ENCODE data around the gene MGAT4A.

DNA sequence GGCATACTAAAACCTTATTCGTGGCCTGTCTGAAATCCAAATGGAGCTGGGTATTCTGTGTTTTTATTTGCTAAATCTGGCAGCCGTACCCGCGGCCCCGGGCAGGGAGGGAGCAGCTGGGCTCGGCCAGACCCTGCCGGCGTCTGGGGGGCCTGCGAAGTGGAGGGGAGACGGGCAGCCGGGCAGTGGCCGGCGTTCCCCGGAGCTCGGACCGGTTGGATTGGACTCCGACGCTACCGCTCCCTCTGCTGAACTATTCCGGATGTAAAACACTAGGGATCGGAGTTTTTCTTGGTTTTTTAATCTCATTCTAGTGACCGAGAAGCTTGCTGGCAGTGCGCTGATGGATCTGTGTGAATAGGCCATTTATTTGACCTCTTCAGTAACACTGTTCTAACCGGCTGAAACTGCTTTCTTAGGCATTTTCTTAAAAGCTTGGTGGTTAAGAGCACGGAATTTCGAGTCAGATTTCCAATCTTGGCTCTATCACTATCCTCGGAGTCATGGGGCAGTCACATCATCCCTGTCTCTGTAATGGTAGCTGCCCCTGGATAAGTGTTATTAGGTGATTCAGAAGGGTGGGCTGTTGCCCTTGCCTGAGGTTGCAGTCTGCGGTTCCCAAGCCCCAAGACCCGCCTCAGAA is 121.8 kb downstream of the MGAT4A start:
- TF ChIP-seq, protein P1, sequence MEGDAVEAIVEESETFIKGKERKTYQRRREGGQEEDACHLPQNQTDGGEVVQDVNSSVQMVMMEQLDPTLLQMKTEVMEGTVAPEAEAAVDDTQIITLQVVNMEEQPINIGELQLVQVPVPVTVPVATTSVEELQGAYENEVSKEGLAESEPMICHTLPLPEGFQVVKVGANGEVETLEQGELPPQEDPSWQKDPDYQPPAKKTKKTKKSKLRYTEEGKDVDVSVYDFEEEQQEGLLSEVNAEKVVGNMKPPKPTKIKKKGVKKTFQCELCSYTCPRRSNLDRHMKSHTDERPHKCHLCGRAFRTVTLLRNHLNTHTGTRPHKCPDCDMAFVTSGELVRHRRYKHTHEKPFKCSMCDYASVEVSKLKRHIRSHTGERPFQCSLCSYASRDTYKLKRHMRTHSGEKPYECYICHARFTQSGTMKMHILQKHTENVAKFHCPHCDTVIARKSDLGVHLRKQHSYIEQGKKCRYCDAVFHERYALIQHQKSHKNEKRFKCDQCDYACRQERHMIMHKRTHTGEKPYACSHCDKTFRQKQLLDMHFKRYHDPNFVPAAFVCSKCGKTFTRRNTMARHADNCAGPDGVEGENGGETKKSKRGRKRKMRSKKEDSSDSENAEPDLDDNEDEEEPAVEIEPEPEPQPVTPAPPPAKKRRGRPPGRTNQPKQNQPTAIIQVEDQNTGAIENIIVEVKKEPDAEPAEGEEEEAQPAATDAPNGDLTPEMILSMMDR (conservative IDR thresholded peaks at IDR 0.05; ENCODE audit: low read depth in 2 of 2): no peak
- TF ChIP-seq EZH2 (IDR thresholded peaks at IDR 0.05; ENCODE audit: low read depth, unreplicated experiment): no peak
- no peak for TF ChIP-seq POLR2AphosphoS5 (IDR thresholded peaks at IDR 0.05; ENCODE audit: low read depth)
- TF ChIP-seq, protein P2, sequence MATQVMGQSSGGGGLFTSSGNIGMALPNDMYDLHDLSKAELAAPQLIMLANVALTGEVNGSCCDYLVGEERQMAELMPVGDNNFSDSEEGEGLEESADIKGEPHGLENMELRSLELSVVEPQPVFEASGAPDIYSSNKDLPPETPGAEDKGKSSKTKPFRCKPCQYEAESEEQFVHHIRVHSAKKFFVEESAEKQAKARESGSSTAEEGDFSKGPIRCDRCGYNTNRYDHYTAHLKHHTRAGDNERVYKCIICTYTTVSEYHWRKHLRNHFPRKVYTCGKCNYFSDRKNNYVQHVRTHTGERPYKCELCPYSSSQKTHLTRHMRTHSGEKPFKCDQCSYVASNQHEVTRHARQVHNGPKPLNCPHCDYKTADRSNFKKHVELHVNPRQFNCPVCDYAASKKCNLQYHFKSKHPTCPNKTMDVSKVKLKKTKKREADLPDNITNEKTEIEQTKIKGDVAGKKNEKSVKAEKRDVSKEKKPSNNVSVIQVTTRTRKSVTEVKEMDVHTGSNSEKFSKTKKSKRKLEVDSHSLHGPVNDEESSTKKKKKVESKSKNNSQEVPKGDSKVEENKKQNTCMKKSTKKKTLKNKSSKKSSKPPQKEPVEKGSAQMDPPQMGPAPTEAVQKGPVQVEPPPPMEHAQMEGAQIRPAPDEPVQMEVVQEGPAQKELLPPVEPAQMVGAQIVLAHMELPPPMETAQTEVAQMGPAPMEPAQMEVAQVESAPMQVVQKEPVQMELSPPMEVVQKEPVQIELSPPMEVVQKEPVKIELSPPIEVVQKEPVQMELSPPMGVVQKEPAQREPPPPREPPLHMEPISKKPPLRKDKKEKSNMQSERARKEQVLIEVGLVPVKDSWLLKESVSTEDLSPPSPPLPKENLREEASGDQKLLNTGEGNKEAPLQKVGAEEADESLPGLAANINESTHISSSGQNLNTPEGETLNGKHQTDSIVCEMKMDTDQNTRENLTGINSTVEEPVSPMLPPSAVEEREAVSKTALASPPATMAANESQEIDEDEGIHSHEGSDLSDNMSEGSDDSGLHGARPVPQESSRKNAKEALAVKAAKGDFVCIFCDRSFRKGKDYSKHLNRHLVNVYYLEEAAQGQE (IDR thresholded peaks at IDR 0.05; ENCODE audit: unreplicated experiment): no peak
- TF ChIP-seq EZH2phosphoT487 (IDR thresholded peaks at IDR 0.05; ENCODE audit: unreplicated experiment): no peak
- no peak for TF ChIP-seq CREB1 (CRISPR knock-in tag; IDR thresholded peaks at IDR 0.05; ENCODE audit: low read depth)
- TF ChIP-seq, protein P3, sequence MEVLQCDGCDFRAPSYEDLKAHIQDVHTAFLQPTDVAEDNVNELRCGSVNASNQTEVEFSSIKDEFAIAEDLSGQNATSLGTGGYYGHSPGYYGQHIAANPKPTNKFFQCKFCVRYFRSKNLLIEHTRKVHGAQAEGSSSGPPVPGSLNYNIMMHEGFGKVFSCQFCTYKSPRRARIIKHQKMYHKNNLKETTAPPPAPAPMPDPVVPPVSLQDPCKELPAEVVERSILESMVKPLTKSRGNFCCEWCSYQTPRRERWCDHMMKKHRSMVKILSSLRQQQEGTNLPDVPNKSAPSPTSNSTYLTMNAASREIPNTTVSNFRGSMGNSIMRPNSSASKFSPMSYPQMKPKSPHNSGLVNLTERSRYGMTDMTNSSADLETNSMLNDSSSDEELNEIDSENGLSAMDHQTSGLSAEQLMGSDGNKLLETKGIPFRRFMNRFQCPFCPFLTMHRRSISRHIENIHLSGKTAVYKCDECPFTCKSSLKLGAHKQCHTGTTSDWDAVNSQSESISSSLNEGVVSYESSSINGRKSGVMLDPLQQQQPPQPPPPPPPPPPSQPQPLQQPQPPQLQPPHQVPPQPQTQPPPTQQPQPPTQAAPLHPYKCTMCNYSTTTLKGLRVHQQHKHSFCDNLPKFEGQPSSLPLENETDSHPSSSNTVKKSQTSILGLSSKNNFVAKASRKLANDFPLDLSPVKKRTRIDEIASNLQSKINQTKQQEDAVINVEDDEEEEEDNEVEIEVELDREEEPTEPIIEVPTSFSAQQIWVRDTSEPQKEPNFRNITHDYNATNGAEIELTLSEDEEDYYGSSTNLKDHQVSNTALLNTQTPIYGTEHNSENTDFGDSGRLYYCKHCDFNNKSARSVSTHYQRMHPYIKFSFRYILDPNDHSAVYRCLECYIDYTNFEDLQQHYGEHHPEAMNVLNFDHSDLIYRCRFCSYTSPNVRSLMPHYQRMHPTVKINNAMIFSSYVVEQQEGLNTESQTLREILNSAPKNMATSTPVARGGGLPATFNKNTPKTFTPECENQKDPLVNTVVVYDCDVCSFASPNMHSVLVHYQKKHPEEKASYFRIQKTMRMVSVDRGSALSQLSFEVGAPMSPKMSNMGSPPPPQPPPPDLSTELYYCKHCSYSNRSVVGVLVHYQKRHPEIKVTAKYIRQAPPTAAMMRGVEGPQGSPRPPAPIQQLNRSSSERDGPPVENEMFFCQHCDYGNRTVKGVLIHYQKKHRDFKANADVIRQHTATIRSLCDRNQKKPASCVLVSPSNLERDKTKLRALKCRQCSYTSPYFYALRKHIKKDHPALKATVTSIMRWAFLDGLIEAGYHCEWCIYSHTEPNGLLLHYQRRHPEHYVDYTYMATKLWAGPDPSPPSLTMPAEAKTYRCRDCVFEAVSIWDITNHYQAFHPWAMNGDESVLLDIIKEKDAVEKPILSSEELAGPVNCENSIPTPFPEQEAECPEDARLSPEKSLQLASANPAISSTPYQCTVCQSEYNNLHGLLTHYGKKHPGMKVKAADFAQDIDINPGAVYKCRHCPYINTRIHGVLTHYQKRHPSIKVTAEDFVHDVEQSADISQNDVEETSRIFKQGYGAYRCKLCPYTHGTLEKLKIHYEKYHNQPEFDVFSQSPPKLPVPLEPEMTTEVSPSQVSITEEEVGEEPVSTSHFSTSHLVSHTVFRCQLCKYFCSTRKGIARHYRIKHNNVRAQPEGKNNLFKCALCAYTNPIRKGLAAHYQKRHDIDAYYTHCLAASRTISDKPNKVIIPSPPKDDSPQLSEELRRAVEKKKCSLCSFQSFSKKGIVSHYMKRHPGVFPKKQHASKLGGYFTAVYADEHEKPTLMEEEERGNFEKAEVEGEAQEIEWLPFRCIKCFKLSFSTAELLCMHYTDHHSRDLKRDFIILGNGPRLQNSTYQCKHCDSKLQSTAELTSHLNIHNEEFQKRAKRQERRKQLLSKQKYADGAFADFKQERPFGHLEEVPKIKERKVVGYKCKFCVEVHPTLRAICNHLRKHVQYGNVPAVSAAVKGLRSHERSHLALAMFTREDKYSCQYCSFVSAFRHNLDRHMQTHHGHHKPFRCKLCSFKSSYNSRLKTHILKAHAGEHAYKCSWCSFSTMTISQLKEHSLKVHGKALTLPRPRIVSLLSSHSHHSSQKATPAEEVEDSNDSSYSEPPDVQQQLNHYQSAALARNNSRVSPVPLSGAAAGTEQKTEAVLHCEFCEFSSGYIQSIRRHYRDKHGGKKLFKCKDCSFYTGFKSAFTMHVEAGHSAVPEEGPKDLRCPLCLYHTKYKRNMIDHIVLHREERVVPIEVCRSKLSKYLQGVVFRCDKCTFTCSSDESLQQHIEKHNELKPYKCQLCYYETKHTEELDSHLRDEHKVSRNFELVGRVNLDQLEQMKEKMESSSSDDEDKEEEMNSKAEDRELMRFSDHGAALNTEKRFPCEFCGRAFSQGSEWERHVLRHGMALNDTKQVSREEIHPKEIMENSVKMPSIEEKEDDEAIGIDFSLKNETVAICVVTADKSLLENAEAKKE (CRISPR knock-in tag; IDR thresholded peaks at IDR 0.05): no peak
- no peak for TF ChIP-seq JUNB (IDR thresholded peaks at IDR 0.05; ENCODE audit: unreplicated experiment)
- no peak for TF ChIP-seq ZNF114 (CRISPR knock-in tag; IDR thresholded peaks at IDR 0.05)
- TF ChIP-seq ZNF331 (CRISPR knock-in tag; IDR thresholded peaks at IDR 0.05; ENCODE audit: low read depth): no peak

All from GM23338 (cell line).